SK-MEL-5 (cell line): ENCODE measurements around the gene ANTXRL. TPM values are rescaled to one million over a fixed set of nuclear protein-coding genes. Genes with fewer than 3 reads are reported as not detected.
"Not testable (repeated sequence)": the region's sequence is repeated elsewhere in the genome, so short reads cannot be mapped to it uniquely, and the experiment has no call there.

Source experiments
- DNase-seq: peaks from one replicate; pipeline ENCODE4 v3.0.0-alpha.2; 2016; ENCODE audit warnings: low read depth, low spot score
- in situ Hi-C: cut with HindIII; loops from 2 replicates; pipeline ENCODE4 v1.10.0; 2016; ENCODE audit warnings: low sequenced_read_pairs, high pct_unique_total_duplicates, low pct_unique_long_range_greater_than_20kb
- total RNA-seq: library from RNA; depleted of rRNA; stranded (reverse); fragments of >200 nt; shearing (Covaris generic); gene quantifications from 2 replicates; pipeline ENCODE4 v1.2.3, GENCODE V29; 2014

The ANTXRL gene
- total RNA-seq, 1 experiment from 2014 or later: not detected

- in situ Hi-C loops: no loop called here
- no peak for DNase-seq
Observed at GRCh38 chr10:46299536-46300369, 13.0 kb downstream of the ANTXRL start.

GRCh38 chr10:46300370-46300711 is 13.5 kb downstream of the ANTXRL start:
- in situ Hi-C loops, DNase-seq: not testable (repeated sequence)

DNA sequence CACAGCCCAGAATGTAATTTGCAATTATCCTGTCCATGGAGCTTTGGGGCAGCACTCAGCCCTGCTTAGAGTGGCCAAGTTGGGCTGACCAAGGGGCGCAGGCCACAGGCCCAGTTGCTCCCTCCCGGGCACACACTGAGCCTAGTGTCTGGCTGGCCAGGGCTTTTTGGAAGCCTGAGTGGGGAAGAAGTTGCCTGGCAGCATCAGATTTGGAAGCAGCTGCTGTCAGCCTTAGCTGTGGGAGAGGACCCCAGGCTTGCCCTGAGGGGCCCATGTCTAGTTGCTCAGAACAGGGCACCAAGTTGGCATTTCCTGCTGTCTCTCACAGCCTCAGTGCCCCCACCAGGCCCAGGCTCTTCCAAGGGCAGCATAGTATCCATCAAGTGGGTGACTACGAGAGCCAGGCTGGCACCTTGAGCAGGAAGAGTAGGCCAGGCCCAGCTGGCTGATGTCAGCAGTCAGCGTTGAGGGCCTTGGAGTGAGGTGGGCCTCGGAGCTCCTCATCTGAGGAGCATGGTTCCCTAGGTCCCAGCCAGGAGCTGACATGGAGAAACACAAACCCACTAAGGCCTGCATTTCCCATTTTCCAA is 14.4 kb downstream of the ANTXRL start:
- no peak for DNase-seq
- in situ Hi-C loops: no loop called here

GRCh38 chr10:46301721-46302479 is 15.1 kb downstream of the ANTXRL start:
- no peak for DNase-seq
- in situ Hi-C loops: no loop called here

DNA sequence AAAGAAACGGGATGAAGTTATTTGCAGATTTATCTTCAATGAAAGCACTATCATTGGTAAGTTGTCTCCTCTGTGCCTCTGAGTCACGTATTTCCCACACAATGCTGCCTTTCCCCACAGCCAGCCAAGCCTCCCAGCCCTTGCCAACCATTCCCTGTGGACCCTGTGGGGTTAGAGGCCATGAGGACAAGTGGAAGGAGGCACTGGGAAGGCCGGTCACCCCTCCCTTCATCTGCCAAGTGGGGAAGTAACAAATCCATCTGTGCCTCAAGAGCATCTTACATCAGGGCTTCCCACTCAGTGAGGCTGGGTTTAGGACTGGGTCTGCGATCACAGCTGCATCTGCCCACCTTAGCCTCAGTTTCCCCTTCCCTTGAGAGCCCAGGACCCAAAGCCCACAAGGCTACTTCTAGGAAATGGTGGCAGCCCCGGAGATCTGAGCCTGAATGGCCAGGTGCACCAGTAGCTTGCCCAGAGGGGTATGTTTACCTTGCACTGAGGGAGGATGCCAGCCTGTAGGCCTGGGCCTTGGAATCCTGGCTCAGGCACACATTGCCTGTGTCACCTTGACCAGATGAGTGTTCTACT is 16.1 kb downstream of the ANTXRL start:
- DNase-seq, in situ Hi-C loops: not testable (repeated sequence)

DNA sequence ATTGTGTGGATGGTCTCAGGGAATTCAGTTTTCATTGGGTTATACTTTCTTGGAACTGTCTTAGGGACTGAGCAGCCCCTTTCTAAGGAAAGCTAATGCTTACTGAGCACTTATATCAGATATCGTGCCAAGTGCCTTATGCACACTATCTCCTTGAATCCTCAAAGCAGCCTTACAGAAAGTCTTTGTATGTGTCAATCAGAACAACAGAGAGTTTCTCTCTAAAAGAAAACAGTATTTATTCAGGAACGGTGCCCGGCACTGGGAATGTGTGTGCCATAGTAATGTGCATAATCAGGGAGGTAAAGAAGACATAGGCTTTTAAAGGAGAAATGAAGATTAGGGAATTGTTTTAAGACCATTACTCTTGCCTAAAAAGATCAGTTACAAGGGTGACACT is 17.3 kb downstream of the ANTXRL start:
- in situ Hi-C loops: no loop called here
- peak; percentile 38 for DNase-seq

- DNase-seq, in situ Hi-C loops: not testable (repeated sequence)
Observed at GRCh38 chr10:46304671-46305070, 17.9 kb downstream of the ANTXRL start.

DNA sequence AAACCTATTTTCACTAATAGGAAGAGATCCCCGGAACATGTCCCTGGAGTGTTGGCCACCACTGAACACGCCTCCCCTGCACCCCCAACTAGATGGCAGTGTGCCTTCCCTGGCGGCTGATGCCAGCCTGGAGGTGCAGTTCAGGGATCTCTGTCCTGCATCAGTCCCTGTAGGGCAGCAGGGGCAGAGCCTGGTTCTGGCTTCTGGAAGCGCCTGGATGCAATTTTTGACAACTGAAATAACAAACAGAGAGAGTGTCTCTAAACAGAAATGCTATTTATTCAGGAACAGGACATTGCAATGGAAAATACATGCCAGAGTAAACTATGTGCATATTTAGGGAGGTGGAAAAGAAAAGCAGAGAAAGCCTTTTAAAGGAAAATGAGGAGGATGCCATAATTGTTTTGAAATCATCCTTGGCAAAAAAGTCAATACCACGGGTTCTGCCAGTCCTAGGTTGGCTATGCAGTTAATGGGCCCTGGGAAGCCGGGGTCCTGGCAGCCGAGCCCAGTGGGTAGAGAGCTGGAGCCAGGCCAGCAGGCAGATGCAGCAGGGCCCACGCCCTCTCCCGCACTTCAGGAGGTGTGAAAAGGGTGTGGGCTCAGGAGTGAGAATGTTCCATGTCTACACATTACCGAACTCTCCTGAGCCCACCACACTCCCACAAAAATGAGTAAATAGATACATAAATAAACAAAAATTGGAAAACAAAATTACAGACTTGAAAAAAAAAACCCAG is 18.5 kb downstream of the ANTXRL start:
- DNase-seq: no peak

DNA sequence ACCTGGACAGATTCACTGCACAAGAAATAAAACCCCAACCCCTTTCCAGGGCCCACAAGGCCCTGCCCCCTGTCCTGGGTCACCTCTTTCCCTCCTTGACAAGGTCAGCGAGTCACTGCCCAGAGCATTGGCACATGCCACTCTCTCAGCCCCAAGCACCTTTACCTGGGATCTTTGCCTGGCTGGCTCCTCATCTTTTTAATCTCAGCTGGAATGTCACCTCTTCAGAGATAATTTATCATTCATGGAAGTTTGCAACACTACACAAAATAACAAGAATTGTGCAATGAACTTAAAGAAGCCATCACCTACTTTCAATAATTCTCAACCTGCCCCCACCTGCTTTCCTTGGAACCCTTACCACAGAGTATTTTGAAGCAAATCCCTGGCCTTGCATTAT is 19.2 kb downstream of the ANTXRL start:
- in situ Hi-C loops: no loop called here
- DNase-seq: no peak

More for the DNA sequence above, 18.5 kb downstream of the ANTXRL start:
- in situ Hi-C loops: no loop called here

DNA sequence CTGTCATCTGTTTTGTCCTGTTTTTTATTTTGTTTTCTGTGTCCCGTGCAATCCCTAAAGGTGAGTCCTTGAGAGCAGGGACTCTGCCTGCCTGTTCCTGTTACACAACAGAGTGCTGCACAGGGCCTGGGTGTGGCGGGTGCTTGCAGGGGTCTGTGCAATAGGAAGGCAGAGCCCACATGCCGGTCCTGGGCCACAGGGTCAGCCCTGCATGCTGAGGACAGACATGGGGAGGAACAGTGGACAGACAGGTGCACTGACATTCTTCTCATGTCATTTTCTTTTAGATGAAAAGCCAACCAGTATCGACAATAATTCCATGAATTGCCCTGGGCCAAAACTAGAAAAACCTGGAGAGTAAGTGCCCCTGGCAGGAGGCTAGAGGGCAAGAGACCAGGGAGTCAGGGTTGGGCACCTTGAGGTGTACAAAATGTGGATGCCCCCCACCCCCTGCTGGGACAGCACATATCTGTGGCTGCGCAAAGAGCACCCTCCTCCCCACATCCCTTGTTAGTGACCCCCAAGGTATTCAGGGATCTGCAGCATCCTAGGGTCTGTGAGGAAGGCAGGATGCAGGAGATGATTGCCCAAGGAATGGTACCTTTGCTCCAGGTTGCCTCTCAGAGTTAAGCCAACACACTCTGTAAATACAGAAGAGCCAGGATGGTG is 19.9 kb downstream of the ANTXRL start:
- no peak for DNase-seq
- in situ Hi-C loops: no loop called here

- in situ Hi-C loops: no loop called here
- DNase-seq: no peak
Observed at GRCh38 chr10:46307281-46308112, 20.7 kb downstream of the ANTXRL start.

GRCh38 chr10:46308113-46308415 is 21.3 kb downstream of the ANTXRL start:
- in situ Hi-C loops: no loop called here
- DNase-seq: no peak

- DNase-seq: peak; percentile 50
Observed at GRCh38 chr10:46308666-46309450, 22.1 kb downstream of the ANTXRL start.

GRCh38 chr10:46309511-46310142 is 22.8 kb downstream of the ANTXRL start:
- in situ Hi-C loops: no loop called here
- DNase-seq: no peak

More at GRCh38 chr10:46308666-46309450, 22.1 kb downstream of the ANTXRL start:
- in situ Hi-C loops: no loop called here

DNA sequence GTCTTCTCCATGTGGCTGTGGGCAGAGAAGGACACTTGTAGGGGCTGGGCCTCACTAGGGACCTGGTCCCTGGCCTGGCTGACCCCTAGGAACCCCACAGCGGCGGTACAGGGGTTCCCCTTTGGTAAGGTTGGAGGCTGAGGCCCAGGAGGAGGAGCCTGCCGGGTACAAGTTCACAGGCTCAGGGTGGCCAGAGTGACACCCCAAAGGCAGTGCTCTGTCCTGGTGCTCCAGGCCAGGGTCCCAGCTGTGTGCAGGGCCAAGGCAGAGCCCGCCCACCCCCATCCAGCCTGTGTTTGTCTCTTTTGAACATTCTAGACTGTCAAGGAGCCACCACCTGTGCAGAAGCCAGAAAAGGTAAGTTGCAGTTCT is 23.3 kb downstream of the ANTXRL start:
- DNase-seq: no peak
- in situ Hi-C loops: no loop called here
